Colonic mucosa (tissue), 4 donors: Measurements from ENCODE around the gene RASGRF2. TPM values are rescaled to one million over a fixed set of nuclear protein-coding genes. Genes with fewer than 3 reads are reported as not detected.

Source experiments
- DNase-seq: peaks from one replicate; pipeline ENCODE4 v3.0.0-alpha.2; 2020
- H3K27ac ChIP-seq: fragments of 200-600 bp; one replicate; pipeline ENCODE4 v1.8.0; 2021
- H3K27me3 ChIP-seq: fragments of 200-600 bp; one replicate; pipeline ENCODE4 v1.8.0; 2021
- H3K36me3 ChIP-seq: fragments of 200-600 bp; one replicate; pipeline ENCODE4 v1.8.0; 2021
- H3K4me1 ChIP-seq: fragments of 200-600 bp; one replicate; pipeline ENCODE4 v1.8.0; 2021; ENCODE audit warnings: mild to moderate bottlenecking
- H3K4me3 ChIP-seq: fragments of 200-600 bp; one replicate; pipeline ENCODE4 v1.8.0; 2021
- H3K9ac ChIP-seq, 2 donors: one replicate each; pipeline ENCODE4 v1.7.0; 2013; ENCODE audit warnings: control low read depth in 2 of 2, low read depth in 2 of 2, low read length in 2 of 2
- H3K9me3 ChIP-seq: fragments of 200-600 bp; one replicate; pipeline ENCODE4 v1.8.0; 2021
- CTCF ChIP-seq: fragments of 200-600 bp; IDR thresholded peaks from one replicate; pipeline ENCODE4 v1.8.0; 2022; ENCODE audit warnings: antibody characterized with exemption, mild to moderate bottlenecking
- intact Hi-C: fragments of 100-400 bp; cut with DNase I; formaldehyde crosslinking; loops from one replicate; pipeline ENCODE4 v1.14.1; 2022
- total RNA-seq, 2 donors: library from RNA; stranded (reverse); fragmentation: NEBNext Ultra II Directional in 1 of 2; extraction: Animal tissue kit (Norgen Biotek cat#: 25700) in 1 of 2; gene quantifications; one replicate each; pipeline ENCODE4 v1.2.1, GENCODE V29; 2021
- donor health status: healthy.
- donor health status: DM: no; HTN: no; CAD: no.
- donor health status: DM: no; HTN: no; CAD: no.

The RASGRF2 gene
- total RNA-seq, 2 donors from 2014 or later, result 2.8 to 3.5 TPM

GRCh38 chr5:80958616-80959015 lies 1.5 kb upstream of the RASGRF2 start:
- Histone ChIP-seq H3K27ac (no peak overlapping the region), H3K9ac (no peak overlapping the region), H3K4me3 (no peak overlapping the region), H3K36me3 (no peaks in the 10 kb centered on the region), H3K9me3 (no peaks in the 10 kb centered on the region), H3K27me3 (peaks cover 16% of the 10 kb centered on the region), H3K4me1 (no peaks in the 10 kb centered on the region)
- intact Hi-C loops, result loop anchor here (10.0 kb wide), 1 partner anchor 206 kb away; no protein-coding TSS in a partner anchor
- no peak for TF ChIP-seq CTCF
- DNase-seq, result no peak

- Histone ChIP-seq H3K9ac (no peak overlapping the region), H3K4me3 (no peak overlapping the region), H3K36me3 (no peaks in the 10 kb centered on the region), H3K9me3 (no peaks in the 10 kb centered on the region), H3K27me3 (peaks cover 16% of the 10 kb centered on the region), H3K4me1 (no peaks in the 10 kb centered on the region), H3K27ac (no peak overlapping the region)
- no peak for TF ChIP-seq CTCF
- intact Hi-C loops, result loop anchor here (10.0 kb wide), 1 partner anchor 206 kb away; no protein-coding TSS in a partner anchor
- no peak for DNase-seq
These were observed 1.0 kb upstream of the RASGRF2 start for GRCh38 chr5:80959138-80959537.

- DNase-seq, result peak; percentile 47
- intact Hi-C loops, result no loop called here
- H3K4me1 ChIP-seq, result no peaks in the 10 kb centered on the region
- H3K27ac ChIP-seq, result peak overlapping the region; percentile 29
- H3K9ac ChIP-seq, result peak overlapping the region; percentile 8 to 21
- H3K9me3 ChIP-seq, result no peaks in the 10 kb centered on the region
- no peak for TF ChIP-seq CTCF
- peaks cover 16% of the 10 kb centered on the region for H3K27me3 ChIP-seq
- peak overlapping the region; percentile 49 for H3K4me3 ChIP-seq
- no peaks in the 10 kb centered on the region for H3K36me3 ChIP-seq
These were observed 590 bp downstream of the RASGRF2 start for GRCh38 chr5:80960531-80961375.

- TF ChIP-seq CTCF, result no peak
- Histone ChIP-seq H3K36me3 (no peaks in the 10 kb centered on the region), H3K9ac (peak overlapping the region in 1 of 2 donors; percentile 21), H3K27ac (no peak overlapping the region), H3K4me1 (no peaks in the 10 kb centered on the region), H3K27me3 (peaks cover 16% of the 10 kb centered on the region), H3K4me3 (peak overlapping the region; percentile 49), H3K9me3 (no peaks in the 10 kb centered on the region)
- peak; percentile 55 for DNase-seq
- intact Hi-C loops, result no loop called here
These were observed 1.5 kb downstream of the RASGRF2 start for GRCh38 chr5:80961376-80962281.
